Body of pancreas (tissue), 4 donors: Measurements from ENCODE around the gene PSME2.
A peak's percentile ranks its signal among the peaks of the same experiment; 100 is the strongest.

Experiments used
- CTCF ChIP-seq, 7 experiments: fragments of 450-650 bp in 4 of 7; fragments of 200-600 bp in 3 of 7; sonication (generic) in 3 of 7; IDR thresholded peaks; one replicate each; pipeline ENCODE4 v1.5.1; 2016 to 2019; ENCODE audit warnings: antibody characterized with exemption in 7 of 7
- POLR2A ChIP-seq, 3 donors: fragments of 450-650 bp; IDR thresholded peaks; one replicate each; pipeline ENCODE4 v1.6.1; 2016; ENCODE audit warnings: antibody characterized with exemption in 3 of 3, mild to moderate bottlenecking in 2 of 3

- TF ChIP-seq CTCF (IDR thresholded peaks at IDR 0.05) (no peak), POLR2A (IDR thresholded peaks at IDR 0.05) (peak in 2 of 3 donors; percentile 40 to 59)
Observed at GRCh38 chr14:24130717-24131548, 15.5 kb downstream of the PSME2 start.
